Measurements from ENCODE around the gene C1orf35.

DNA sequence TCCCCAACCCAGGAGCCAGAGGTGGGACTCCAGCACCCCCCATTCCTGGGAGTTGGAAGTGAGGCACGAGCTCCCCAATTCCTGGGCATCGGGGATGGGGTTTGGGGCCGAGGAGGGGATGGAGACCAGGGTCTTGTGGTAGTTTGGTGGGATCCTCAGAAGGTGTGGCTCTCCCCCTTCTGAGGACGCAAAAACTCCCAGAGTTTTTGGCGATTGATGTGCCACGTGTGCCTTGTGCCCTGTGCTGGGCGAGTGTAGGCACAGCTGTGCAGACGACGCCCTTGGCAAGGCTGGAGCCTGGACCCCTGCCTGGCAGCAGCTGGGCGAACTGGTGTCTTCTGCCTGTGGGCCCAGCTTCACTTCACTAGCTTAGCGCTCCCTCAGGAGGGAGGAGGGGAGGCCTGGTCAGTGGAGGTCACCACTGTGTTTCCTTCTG lies 39.6 kb upstream of the C1orf35 start:
- TF ChIP-seq POLR2AphosphoS5 (IDR thresholded peaks at IDR 0.05; ENCODE audit: low read depth, low read length) (no peak), TCF7L2 (IDR thresholded peaks at IDR 0.05; ENCODE audit: low read depth, low read length) (no peak), SIN3A (IDR thresholded peaks at IDR 0.05; ENCODE audit: borderline replicate concordance, insufficient read depth, low read depth, low read length) (no peak)
- TF ChIP-seq, protein P1, sequence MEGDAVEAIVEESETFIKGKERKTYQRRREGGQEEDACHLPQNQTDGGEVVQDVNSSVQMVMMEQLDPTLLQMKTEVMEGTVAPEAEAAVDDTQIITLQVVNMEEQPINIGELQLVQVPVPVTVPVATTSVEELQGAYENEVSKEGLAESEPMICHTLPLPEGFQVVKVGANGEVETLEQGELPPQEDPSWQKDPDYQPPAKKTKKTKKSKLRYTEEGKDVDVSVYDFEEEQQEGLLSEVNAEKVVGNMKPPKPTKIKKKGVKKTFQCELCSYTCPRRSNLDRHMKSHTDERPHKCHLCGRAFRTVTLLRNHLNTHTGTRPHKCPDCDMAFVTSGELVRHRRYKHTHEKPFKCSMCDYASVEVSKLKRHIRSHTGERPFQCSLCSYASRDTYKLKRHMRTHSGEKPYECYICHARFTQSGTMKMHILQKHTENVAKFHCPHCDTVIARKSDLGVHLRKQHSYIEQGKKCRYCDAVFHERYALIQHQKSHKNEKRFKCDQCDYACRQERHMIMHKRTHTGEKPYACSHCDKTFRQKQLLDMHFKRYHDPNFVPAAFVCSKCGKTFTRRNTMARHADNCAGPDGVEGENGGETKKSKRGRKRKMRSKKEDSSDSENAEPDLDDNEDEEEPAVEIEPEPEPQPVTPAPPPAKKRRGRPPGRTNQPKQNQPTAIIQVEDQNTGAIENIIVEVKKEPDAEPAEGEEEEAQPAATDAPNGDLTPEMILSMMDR (IDR thresholded peaks at IDR 0.05), result no peak
- TF ChIP-seq, protein P2, sequence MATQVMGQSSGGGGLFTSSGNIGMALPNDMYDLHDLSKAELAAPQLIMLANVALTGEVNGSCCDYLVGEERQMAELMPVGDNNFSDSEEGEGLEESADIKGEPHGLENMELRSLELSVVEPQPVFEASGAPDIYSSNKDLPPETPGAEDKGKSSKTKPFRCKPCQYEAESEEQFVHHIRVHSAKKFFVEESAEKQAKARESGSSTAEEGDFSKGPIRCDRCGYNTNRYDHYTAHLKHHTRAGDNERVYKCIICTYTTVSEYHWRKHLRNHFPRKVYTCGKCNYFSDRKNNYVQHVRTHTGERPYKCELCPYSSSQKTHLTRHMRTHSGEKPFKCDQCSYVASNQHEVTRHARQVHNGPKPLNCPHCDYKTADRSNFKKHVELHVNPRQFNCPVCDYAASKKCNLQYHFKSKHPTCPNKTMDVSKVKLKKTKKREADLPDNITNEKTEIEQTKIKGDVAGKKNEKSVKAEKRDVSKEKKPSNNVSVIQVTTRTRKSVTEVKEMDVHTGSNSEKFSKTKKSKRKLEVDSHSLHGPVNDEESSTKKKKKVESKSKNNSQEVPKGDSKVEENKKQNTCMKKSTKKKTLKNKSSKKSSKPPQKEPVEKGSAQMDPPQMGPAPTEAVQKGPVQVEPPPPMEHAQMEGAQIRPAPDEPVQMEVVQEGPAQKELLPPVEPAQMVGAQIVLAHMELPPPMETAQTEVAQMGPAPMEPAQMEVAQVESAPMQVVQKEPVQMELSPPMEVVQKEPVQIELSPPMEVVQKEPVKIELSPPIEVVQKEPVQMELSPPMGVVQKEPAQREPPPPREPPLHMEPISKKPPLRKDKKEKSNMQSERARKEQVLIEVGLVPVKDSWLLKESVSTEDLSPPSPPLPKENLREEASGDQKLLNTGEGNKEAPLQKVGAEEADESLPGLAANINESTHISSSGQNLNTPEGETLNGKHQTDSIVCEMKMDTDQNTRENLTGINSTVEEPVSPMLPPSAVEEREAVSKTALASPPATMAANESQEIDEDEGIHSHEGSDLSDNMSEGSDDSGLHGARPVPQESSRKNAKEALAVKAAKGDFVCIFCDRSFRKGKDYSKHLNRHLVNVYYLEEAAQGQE (IDR thresholded peaks at IDR 0.05; ENCODE audit: insufficient read depth in 1 of 2, low read depth in 2 of 2, low read length in 1 of 2), result no peak
